ENCODE data around the gene SGCD.

GRCh38 chr5:156755421-156756087, 428.6 kb downstream of the SGCD start:
- TF ChIP-seq CTCF (IDR thresholded peaks at IDR 0.05) = no peak
- TF ChIP-seq POLR2AphosphoS5 (IDR thresholded peaks at IDR 0.05; ENCODE audit: low read depth, low read length) = no peak
- TF ChIP-seq, protein P1, sequence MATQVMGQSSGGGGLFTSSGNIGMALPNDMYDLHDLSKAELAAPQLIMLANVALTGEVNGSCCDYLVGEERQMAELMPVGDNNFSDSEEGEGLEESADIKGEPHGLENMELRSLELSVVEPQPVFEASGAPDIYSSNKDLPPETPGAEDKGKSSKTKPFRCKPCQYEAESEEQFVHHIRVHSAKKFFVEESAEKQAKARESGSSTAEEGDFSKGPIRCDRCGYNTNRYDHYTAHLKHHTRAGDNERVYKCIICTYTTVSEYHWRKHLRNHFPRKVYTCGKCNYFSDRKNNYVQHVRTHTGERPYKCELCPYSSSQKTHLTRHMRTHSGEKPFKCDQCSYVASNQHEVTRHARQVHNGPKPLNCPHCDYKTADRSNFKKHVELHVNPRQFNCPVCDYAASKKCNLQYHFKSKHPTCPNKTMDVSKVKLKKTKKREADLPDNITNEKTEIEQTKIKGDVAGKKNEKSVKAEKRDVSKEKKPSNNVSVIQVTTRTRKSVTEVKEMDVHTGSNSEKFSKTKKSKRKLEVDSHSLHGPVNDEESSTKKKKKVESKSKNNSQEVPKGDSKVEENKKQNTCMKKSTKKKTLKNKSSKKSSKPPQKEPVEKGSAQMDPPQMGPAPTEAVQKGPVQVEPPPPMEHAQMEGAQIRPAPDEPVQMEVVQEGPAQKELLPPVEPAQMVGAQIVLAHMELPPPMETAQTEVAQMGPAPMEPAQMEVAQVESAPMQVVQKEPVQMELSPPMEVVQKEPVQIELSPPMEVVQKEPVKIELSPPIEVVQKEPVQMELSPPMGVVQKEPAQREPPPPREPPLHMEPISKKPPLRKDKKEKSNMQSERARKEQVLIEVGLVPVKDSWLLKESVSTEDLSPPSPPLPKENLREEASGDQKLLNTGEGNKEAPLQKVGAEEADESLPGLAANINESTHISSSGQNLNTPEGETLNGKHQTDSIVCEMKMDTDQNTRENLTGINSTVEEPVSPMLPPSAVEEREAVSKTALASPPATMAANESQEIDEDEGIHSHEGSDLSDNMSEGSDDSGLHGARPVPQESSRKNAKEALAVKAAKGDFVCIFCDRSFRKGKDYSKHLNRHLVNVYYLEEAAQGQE (IDR thresholded peaks at IDR 0.05; ENCODE audit: insufficient read depth in 1 of 2, low read depth in 2 of 2, low read length in 1 of 2) = no peak
- no peak for TF ChIP-seq TCF7L2 (IDR thresholded peaks at IDR 0.05; ENCODE audit: low read depth, low read length)

Data from Panc1 (cell line).